Superior temporal gyrus (tissue), 1 donor: ENCODE results near the gene CNOT6L.
"Not testable (repeated sequence)": the region's sequence is repeated elsewhere in the genome, so short reads cannot be mapped to it uniquely, and the experiment has no call there.

ENCODE experiments used
- DNase-seq: peaks from one replicate; pipeline ENCODE4 v3.0.0-alpha.2; 2016; ENCODE audit errors: extremely low spot score

CNOT6L gene

GRCh38 chr4:77818602-77819403 lies at the start of gene CNOT6L:
Gene CNOT6L, minus strand, starts transcription at chr4:77819368. Its CDS starts 60 bp downstream, at chr4:77819308.
- DNase-seq: peak; percentile 53

GRCh38 chr4:77865259-77865658 lies 46.1 kb upstream of the CNOT6L start:
- DNase-seq: no peak

- DNase-seq: not testable (repeated sequence)
Measured at GRCh38 chr4:77863341-77863740, 44.2 kb upstream of the CNOT6L start.

- peak; percentile 97 for DNase-seq
Measured at GRCh38 chr4:77862478-77863216, 43.5 kb upstream of the CNOT6L start, which contains the start of gene MRPL1. Gene MRPL1, plus strand, starts transcription at chr4:77862830. Its CDS starts 19 bp downstream, at chr4:77862849.

GRCh38 chr4:77861495-77861894 lies 42.3 kb upstream of the CNOT6L start:
- peak; percentile 39 for DNase-seq

- no peak for DNase-seq
Measured at GRCh38 chr4:77859256-77859655, 40.1 kb upstream of the CNOT6L start.

GRCh38 chr4:77856152-77856551 lies 37.0 kb upstream of the CNOT6L start:
- no peak for DNase-seq

- no peak for DNase-seq
Measured at GRCh38 chr4:77854431-77855111, 35.4 kb upstream of the CNOT6L start.

- DNase-seq: no peak
Measured at GRCh38 chr4:77852892-77853495, 33.8 kb upstream of the CNOT6L start.

GRCh38 chr4:77849278-77849965 lies 30.3 kb upstream of the CNOT6L start:
- no peak for DNase-seq

- no peak for DNase-seq
Measured at GRCh38 chr4:77848508-77848907, 29.3 kb upstream of the CNOT6L start.

- DNase-seq: no peak
Measured at GRCh38 chr4:77845929-77846328, 26.8 kb upstream of the CNOT6L start.

GRCh38 chr4:77845400-77845799 lies 26.2 kb upstream of the CNOT6L start:
- no peak for DNase-seq

GRCh38 chr4:77844363-77844762 lies 25.2 kb upstream of the CNOT6L start:
- DNase-seq: no peak

- no peak for DNase-seq
Measured at GRCh38 chr4:77843628-77844027, 24.5 kb upstream of the CNOT6L start.

GRCh38 chr4:77834403-77834802 lies 15.2 kb upstream of the CNOT6L start:
- no peak for DNase-seq

GRCh38 chr4:77833126-77833724 lies 14.1 kb upstream of the CNOT6L start:
- DNase-seq: no peak

GRCh38 chr4:77827343-77827742 lies 8.2 kb upstream of the CNOT6L start:
- no peak for DNase-seq

GRCh38 chr4:77826275-77826674 lies 7.1 kb upstream of the CNOT6L start:
- no peak for DNase-seq

- DNase-seq: no peak
Measured at GRCh38 chr4:77821775-77822174, 2.6 kb upstream of the CNOT6L start.
